ENCODE data around the gene SNAPIN. TPM values are rescaled to one million over a fixed set of nuclear protein-coding genes. Genes with fewer than 3 reads are reported as not detected.

SNAPIN gene
- total and polyA plus RNA-seq, 9 of the 15 experiments (the other 6 are each of a cell fraction or from before 2014, with no cell fraction given) = 11.2 to 43.9 (median 32.3) TPM

- TF ChIP-seq HIVEP1 (CRISPR knock-in tag; IDR thresholded peaks at IDR 0.05) = no peak
- no peak for TF ChIP-seq HEY1 (CRISPR knock-in tag; IDR thresholded peaks at IDR 0.05; ENCODE audit: borderline replicate concordance)
- no peak for TF ChIP-seq ZNF561 (CRISPR knock-in tag; conservative IDR thresholded peaks at IDR 0.05)
- no peak for TF ChIP-seq SNRNP70 (optimal IDR thresholded peaks at IDR 0.05; ENCODE audit: low read depth, low read length)
- TF ChIP-seq CSDE1 (IDR thresholded peaks at IDR 0.05) = no peak
- TF ChIP-seq, protein P1, sequence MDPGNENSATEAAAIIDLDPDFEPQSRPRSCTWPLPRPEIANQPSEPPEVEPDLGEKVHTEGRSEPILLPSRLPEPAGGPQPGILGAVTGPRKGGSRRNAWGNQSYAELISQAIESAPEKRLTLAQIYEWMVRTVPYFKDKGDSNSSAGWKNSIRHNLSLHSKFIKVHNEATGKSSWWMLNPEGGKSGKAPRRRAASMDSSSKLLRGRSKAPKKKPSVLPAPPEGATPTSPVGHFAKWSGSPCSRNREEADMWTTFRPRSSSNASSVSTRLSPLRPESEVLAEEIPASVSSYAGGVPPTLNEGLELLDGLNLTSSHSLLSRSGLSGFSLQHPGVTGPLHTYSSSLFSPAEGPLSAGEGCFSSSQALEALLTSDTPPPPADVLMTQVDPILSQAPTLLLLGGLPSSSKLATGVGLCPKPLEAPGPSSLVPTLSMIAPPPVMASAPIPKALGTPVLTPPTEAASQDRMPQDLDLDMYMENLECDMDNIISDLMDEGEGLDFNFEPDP (CRISPR knock-in tag; IDR thresholded peaks at IDR 0.05) = no peak
- no peak for TF ChIP-seq ZFP36 (IDR thresholded peaks at IDR 0.05; ENCODE audit: low read depth, low read length, partially characterized antibody)
- TF ChIP-seq NFRKB (IDR thresholded peaks at IDR 0.05; ENCODE audit: low read depth) = no peak
- TF ChIP-seq, protein P2, sequence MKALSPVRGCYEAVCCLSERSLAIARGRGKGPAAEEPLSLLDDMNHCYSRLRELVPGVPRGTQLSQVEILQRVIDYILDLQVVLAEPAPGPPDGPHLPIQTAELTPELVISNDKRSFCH (CRISPR knock-in tag; IDR thresholded peaks at IDR 0.05) = no peak
- TF ChIP-seq, protein P2 (tag; IDR thresholded peaks at IDR 0.05) = no peak
- TF ChIP-seq SIRT6 (IDR thresholded peaks at IDR 0.05; ENCODE audit: low read depth, low read length) = no peak
- TF ChIP-seq KDM1A (IDR thresholded peaks at IDR 0.05) = no peak
- 0 out of 4 replicates have a peak, but pooled peaks of 1 of the 2 experiments have one; percentile 24 for TF ChIP-seq SIN3A (IDR thresholded peaks at IDR 0.05; ENCODE audit: borderline replicate concordance in 2 of 2, control insufficient read depth in 1 of 2, low read depth in 2 of 2, low read length in 2 of 2)
- TF ChIP-seq, protein P3, sequence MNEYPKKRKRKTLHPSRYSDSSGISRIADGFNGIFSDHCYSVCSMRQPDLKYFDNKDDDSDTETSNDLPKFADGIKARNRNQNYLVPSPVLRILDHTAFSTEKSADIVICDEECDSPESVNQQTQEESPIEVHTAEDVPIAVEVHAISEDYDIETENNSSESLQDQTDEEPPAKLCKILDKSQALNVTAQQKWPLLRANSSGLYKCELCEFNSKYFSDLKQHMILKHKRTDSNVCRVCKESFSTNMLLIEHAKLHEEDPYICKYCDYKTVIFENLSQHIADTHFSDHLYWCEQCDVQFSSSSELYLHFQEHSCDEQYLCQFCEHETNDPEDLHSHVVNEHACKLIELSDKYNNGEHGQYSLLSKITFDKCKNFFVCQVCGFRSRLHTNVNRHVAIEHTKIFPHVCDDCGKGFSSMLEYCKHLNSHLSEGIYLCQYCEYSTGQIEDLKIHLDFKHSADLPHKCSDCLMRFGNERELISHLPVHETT (CRISPR knock-in tag; conservative IDR thresholded peaks at IDR 0.05 in 1 of 2, IDR thresholded peaks at IDR 0.05 in 1 of 2) = no peak
- TF ChIP-seq ATF1 (CRISPR knock-in tag; IDR thresholded peaks at IDR 0.05) = no peak
- TF ChIP-seq ATF1 (tag; IDR thresholded peaks at IDR 0.05) = no peak
- no peak for TF ChIP-seq ZNF134 (CRISPR knock-in tag; conservative IDR thresholded peaks at IDR 0.05)
- no peak for TF ChIP-seq TAF15 (IDR thresholded peaks at IDR 0.05; ENCODE audit: low read depth, low read length)
- no peak for TF ChIP-seq ZNF449 (CRISPR knock-in tag; IDR thresholded peaks at IDR 0.05)
- no peak; the same call in 1 of the 2 replicates for TF ChIP-seq GTF2E2 (tag; IDR thresholded peaks at IDR 0.05)
- TF ChIP-seq, protein P4, sequence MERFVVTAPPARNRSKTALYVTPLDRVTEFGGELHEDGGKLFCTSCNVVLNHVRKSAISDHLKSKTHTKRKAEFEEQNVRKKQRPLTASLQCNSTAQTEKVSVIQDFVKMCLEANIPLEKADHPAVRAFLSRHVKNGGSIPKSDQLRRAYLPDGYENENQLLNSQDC (CRISPR knock-in tag; IDR thresholded peaks at IDR 0.05) = no peak
- TF ChIP-seq JUND (IDR thresholded peaks at IDR 0.05; ENCODE audit: borderline replicate concordance, low read depth, low read length) = no peak
- TF ChIP-seq JUND (tag; IDR thresholded peaks at IDR 0.05; ENCODE audit: borderline replicate concordance, low read depth, low read length) = no peak
- no peak for TF ChIP-seq CBX2 (IDR thresholded peaks at IDR 0.05; ENCODE audit: insufficient read depth, low read length, poor library complexity, severe bottlenecking)
Measured at GRCh38 chr1:153670257-153670858, 11.9 kb downstream of the SNAPIN start (continued).

Measured in K562 (cell line).